ENCODE measurements around the gene FUT6.
"Not testable (repeated sequence)": the region's sequence is repeated elsewhere in the genome, so short reads cannot be mapped to it uniquely, and the experiment has no call there.

Gene FUT6

GRCh38 chr19:5851302-5851701 lies 11.8 kb upstream of the FUT6 start, which contains the start of gene FUT3:
Gene FUT3, minus strand, starts transcription at chr19:5851449.
- Histone ChIP-seq H3K27me3 (ENCODE audit: insufficient read depth, poor library complexity, severe bottlenecking) (no peaks in the 10 kb centered on the region), H3K4me1 (ENCODE audit: insufficient read depth, poor library complexity, severe bottlenecking) (peaks cover 12% of the 10 kb centered on the region), H3K36me3 (ENCODE audit: low read depth) (no peaks in the 10 kb centered on the region), H3K27ac (ENCODE audit: poor library complexity, severe bottlenecking) (no peak within 1 kb of the TSS), H3K9me3 (ENCODE audit: severe bottlenecking) (no peaks in the 10 kb centered on the region), H3K4me3 (ENCODE audit: severe bottlenecking) (peak within 1 kb of the TSS; percentile 15)
- TF ChIP-seq CTCF (IDR thresholded peaks at IDR 0.05; ENCODE audit: poor library complexity, severe bottlenecking) = no peak
- DNase-seq (ENCODE audit: low spot score) (no peak), ATAC-seq (ENCODE audit: low read depth) (peak; percentile 58)

- no peaks in the 10 kb centered on the region for H3K36me3 ChIP-seq (ENCODE audit: low read depth)
- H3K9me3 ChIP-seq (ENCODE audit: severe bottlenecking) = no peaks in the 10 kb centered on the region
- no peak for DNase-seq (ENCODE audit: low spot score)
- ATAC-seq (ENCODE audit: low read depth) = peak; percentile 75
- peak overlapping the region; percentile 15 for H3K4me3 ChIP-seq (ENCODE audit: severe bottlenecking)
- peaks cover 12% of the 10 kb centered on the region for H3K4me1 ChIP-seq (ENCODE audit: insufficient read depth, poor library complexity, severe bottlenecking)
- no peak overlapping the region for H3K27ac ChIP-seq (ENCODE audit: poor library complexity, severe bottlenecking)
- no peak for TF ChIP-seq CTCF (IDR thresholded peaks at IDR 0.05; ENCODE audit: poor library complexity, severe bottlenecking)
- no peaks in the 10 kb centered on the region for H3K27me3 ChIP-seq (ENCODE audit: insufficient read depth, poor library complexity, severe bottlenecking)
Observed at GRCh38 chr19:5850743-5851293, 11.3 kb upstream of the FUT6 start.

GRCh38 chr19:5850189-5850588 lies 10.7 kb upstream of the FUT6 start:
- Histone ChIP-seq H3K27ac (ENCODE audit: poor library complexity, severe bottlenecking) (no peak overlapping the region), H3K4me3 (ENCODE audit: severe bottlenecking) (no peak overlapping the region), H3K4me1 (ENCODE audit: insufficient read depth, poor library complexity, severe bottlenecking) (peaks cover 12% of the 10 kb centered on the region), H3K27me3 (ENCODE audit: insufficient read depth, poor library complexity, severe bottlenecking) (no peaks in the 10 kb centered on the region), H3K9me3 (ENCODE audit: severe bottlenecking) (no peaks in the 10 kb centered on the region), H3K36me3 (ENCODE audit: low read depth) (no peaks in the 10 kb centered on the region)
- ATAC-seq (ENCODE audit: low read depth) = no peak
- no peak for TF ChIP-seq CTCF (IDR thresholded peaks at IDR 0.05; ENCODE audit: poor library complexity, severe bottlenecking)
- no peak for DNase-seq (ENCODE audit: low spot score)

- ATAC-seq (ENCODE audit: low read depth); H3K27me3 ChIP-seq (ENCODE audit: insufficient read depth, poor library complexity, severe bottlenecking); H3K27ac ChIP-seq (ENCODE audit: poor library complexity, severe bottlenecking); H3K9me3 ChIP-seq (ENCODE audit: severe bottlenecking); DNase-seq (ENCODE audit: low spot score); H3K36me3 ChIP-seq (ENCODE audit: low read depth); H3K4me3 ChIP-seq (ENCODE audit: severe bottlenecking): not testable (repeated sequence)
- H3K4me1 ChIP-seq (ENCODE audit: insufficient read depth, poor library complexity, severe bottlenecking) = peaks cover 12% of the 10 kb centered on the region
Observed at GRCh38 chr19:5848621-5849020, 9.1 kb upstream of the FUT6 start.

GRCh38 chr19:5847846-5848245 lies 8.3 kb upstream of the FUT6 start:
- H3K36me3 ChIP-seq (ENCODE audit: low read depth); H3K4me3 ChIP-seq (ENCODE audit: severe bottlenecking); DNase-seq (ENCODE audit: low spot score); H3K9me3 ChIP-seq (ENCODE audit: severe bottlenecking); H3K27me3 ChIP-seq (ENCODE audit: insufficient read depth, poor library complexity, severe bottlenecking); H3K27ac ChIP-seq (ENCODE audit: poor library complexity, severe bottlenecking); ATAC-seq (ENCODE audit: low read depth): not testable (repeated sequence)
- H3K4me1 ChIP-seq (ENCODE audit: insufficient read depth, poor library complexity, severe bottlenecking) = peaks cover 12% of the 10 kb centered on the region

All from RWPE2 (cell line).